Measurements from ENCODE around the gene TMEM144. TPM values are rescaled to one million over a fixed set of nuclear protein-coding genes. Genes with fewer than 3 reads are reported as not detected.
A peak's percentile ranks its signal among the peaks of the same experiment; 100 is the strongest.
"Not testable (repeated sequence)": the region's sequence is repeated elsewhere in the genome, so short reads cannot be mapped to it uniquely, and the experiment has no call there.

Gene TMEM144
- total RNA-seq, 1 experiment from 2014 or later, result 3.3 TPM

- no peak for DNase-seq (ENCODE audit: low read depth)
Observed at GRCh38 chr4:158236304-158237030, 26.2 kb downstream of the TMEM144 start.

GRCh38 chr4:158238575-158238974, 28.3 kb downstream of the TMEM144 start:
- DNase-seq (ENCODE audit: low read depth), result no peak

GRCh38 chr4:158239196-158239595, 28.9 kb downstream of the TMEM144 start:
- DNase-seq (ENCODE audit: low read depth), result no peak

GRCh38 chr4:158243071-158243470, 32.8 kb downstream of the TMEM144 start:
- no peak for DNase-seq (ENCODE audit: low read depth)

GRCh38 chr4:158250321-158250720, 40.0 kb downstream of the TMEM144 start:
- DNase-seq (ENCODE audit: low read depth), result no peak

- peak; percentile 51 for DNase-seq (ENCODE audit: low read depth)
Observed at GRCh38 chr4:158253350-158253980, 43.2 kb downstream of the TMEM144 start.

GRCh38 chr4:158254292-158254691, 44.0 kb downstream of the TMEM144 start:
- DNase-seq (ENCODE audit: low read depth), result no peak

- peak; percentile 48 for DNase-seq (ENCODE audit: low read depth)
Observed at GRCh38 chr4:158255727-158256324, 45.5 kb downstream of the TMEM144 start.

- DNase-seq (ENCODE audit: low read depth), result peak; percentile 32
Observed at GRCh38 chr4:158259955-158260575, 49.8 kb downstream of the TMEM144 start.

- DNase-seq (ENCODE audit: low read depth), result no peak
Observed at GRCh38 chr4:158261480-158261879, 51.2 kb downstream of the TMEM144 start.

GRCh38 chr4:158268553-158268952, 58.3 kb downstream of the TMEM144 start:
- DNase-seq (ENCODE audit: low read depth), result no peak

- no peak for DNase-seq (ENCODE audit: low read depth)
Observed at GRCh38 chr4:158274636-158275035, 64.3 kb downstream of the TMEM144 start.

GRCh38 chr4:158277558-158277957, 67.3 kb downstream of the TMEM144 start:
- no peak for DNase-seq (ENCODE audit: low read depth)

GRCh38 chr4:158279052-158279451, 68.8 kb downstream of the TMEM144 start:
- DNase-seq (ENCODE audit: low read depth), result not testable (repeated sequence)

- DNase-seq (ENCODE audit: low read depth), result no peak
Observed at GRCh38 chr4:158280856-158281255, 70.6 kb downstream of the TMEM144 start.

GRCh38 chr4:158282252-158282651, 72.0 kb downstream of the TMEM144 start:
- peak; percentile 26 for DNase-seq (ENCODE audit: low read depth)

GRCh38 chr4:158285429-158286216, 75.3 kb downstream of the TMEM144 start:
- no peak for DNase-seq (ENCODE audit: low read depth)

- DNase-seq (ENCODE audit: low read depth), result no peak
Observed at GRCh38 chr4:158290912-158291311, 80.6 kb downstream of the TMEM144 start.

- DNase-seq (ENCODE audit: low read depth), result no peak
Observed at GRCh38 chr4:158291334-158292055, 81.2 kb downstream of the TMEM144 start.

GRCh38 chr4:158292156-158292555, 81.9 kb downstream of the TMEM144 start:
- DNase-seq (ENCODE audit: low read depth), result no peak

- no peak for DNase-seq (ENCODE audit: low read depth)
Observed at GRCh38 chr4:158295053-158295452, 84.8 kb downstream of the TMEM144 start.

Data from M059J (cell line).